HS-27A (cell line): Measurements from ENCODE around the gene SNX17.

Experiments used
- DNase-seq: peaks from one replicate; pipeline ENCODE4 v3.0.0-alpha.2; 2012; ENCODE audit warnings: low read depth, missing footprints

SNX17 gene

GRCh38 chr2:27369471-27370025, 868 bp upstream of the SNX17 start:
- DNase-seq = no peak

DNA sequence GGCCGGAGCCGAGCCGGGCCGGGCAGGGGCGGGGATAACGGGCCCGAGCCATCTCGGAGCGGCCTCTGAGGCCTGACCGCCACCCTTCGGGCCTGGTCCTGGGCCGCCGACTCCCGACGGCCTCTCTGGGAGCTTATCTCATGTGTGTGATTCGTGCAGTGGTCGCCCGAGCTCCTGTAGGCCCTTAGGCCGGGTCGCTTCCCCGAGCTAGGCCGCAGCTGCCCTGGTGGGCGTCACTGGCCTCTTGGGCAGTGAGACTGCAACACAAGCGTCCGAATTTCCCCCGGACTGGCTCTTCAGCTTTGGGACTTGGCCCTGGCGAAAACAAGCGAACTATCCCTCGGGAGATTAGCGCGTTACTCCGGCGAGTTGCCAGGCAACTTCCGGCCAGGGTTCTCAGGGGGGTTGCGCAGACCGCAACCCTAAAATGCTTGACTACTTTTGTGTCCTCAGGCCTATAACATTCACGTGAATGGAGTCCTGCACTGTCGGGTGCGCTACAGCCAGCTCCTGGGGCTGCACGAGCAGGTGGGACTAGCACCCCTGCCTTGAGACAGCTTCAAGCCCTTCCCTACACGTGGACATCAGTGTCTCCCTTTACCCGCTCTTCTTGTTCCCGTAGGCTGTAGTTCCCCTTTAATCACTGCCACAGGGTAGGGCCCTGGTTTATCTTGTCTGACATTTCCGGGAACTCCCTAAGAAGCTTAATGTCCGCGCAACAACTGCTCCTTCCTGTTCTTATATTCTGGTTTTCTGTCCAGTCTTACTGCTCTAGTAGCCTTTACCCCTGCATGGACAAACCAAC, 602 bp downstream of the SNX17 start:
- DNase-seq = no peak

- no peak for DNase-seq
Observed at GRCh38 chr2:27372937-27373336, 2.5 kb downstream of the SNX17 start.

GRCh38 chr2:27373567-27373966, 3.2 kb downstream of the SNX17 start:
- no peak for DNase-seq

GRCh38 chr2:27375513-27376099, 5.2 kb downstream of the SNX17 start:
- DNase-seq = no peak

DNA sequence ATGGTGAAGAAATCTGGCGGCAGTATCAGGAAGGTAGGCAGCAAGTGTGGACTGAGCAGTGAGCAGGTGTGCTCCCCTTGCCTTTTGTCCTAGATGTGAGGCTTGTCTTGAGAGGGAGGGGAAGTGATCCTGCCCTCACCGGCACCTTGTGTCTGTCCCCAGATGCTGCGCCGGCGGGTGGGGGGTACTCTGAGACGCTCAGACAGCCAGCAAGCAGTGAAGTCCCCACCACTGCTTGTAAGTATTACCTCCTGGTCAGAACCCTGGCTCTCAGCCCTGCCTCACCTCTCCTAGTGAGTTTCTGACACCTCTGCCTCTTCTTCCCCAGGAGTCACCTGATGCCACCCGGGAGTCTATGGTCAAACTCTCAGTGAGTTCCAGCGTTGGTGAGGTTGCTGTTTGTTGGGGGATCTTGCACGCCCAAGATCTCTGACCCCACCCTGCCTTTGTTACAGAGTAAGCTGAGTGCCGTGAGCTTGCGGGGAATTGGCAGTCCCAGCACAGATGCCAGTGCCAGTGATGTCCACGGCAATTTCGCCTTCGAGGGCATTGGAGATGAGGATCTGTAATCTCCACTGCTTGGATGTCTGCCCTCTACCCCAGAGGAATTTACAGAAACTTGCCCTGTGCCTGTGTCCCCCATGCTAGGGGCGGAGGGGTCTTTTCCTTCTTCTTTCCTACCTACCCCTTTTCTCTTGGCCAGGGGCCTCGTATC, 5.9 kb downstream of the SNX17 start:
- DNase-seq = no peak

DNA sequence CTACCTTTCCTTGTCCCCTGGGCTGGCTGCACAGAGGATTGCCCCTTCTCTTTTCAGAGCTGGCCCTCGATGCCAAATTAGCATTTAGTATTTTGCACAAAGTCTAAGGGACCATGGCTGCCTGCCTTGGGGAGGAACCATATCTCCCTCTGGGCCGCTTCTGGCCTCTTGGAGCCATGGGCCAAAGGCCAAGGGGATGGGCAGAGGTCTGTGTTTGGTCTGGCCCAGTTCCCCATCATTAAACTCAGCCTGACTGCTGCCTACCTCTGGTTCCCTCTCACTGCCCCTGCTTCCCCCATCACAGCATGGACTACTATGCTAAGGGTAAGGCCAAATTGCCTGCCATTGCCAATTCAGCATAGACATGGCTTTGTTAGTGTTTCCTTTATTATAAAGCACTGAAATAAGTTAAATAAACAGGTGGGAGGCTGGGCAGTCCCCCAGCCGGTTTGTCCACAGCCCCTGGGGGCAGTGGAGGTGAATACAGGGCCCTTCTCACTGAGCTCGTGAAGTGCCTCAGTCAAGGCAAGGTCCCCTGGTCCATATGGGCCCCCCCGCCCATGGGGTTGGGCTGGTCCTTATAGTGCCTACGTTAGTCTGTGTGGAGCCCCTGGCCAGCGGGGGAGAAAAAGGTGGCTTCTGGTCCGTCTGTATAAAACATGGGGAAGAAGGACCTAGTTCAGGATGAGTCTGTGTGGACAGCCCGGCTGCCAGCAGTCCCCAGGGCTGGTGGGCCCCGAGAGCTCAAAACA, 6.6 kb downstream of the SNX17 start:
- DNase-seq = no peak

- DNase-seq = no peak
Observed at GRCh38 chr2:27377618-27378095, 7.2 kb downstream of the SNX17 start.

DNA sequence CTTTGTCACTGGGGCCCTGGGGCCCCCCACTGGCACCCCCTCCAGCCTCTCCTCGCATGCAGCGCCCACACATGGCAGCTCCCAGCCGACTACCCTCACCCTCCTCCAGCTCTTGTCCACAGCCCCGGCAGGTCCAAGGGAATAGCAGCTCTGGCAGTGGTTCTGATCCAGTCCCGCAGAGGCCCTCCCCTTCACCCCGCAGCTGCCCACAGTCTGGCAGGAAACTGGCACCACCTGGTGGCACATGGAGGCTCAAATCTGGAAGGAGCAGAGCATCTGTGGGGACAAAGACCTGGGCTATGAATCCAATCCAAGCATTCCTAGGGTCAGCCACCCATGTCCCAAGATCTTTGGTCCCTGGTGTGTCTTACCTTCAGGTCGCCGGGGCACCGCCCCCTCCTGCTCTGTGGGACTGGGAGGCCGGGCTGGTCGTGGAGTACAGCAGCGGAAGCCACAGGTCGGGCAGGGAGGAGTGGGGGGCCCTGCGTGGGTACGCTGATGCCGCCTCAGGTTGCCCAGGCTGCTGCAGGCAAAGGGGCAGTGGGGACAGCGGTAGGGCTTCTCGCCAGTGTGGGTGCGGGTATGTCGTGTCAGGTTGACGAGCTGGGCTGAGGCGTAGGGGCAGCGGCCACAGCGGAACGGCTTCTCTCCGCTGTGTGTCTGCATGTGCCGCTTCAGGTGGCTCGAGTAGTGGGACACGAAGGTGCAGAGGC, 7.8 kb downstream of the SNX17 start:
- DNase-seq = no peak

GRCh38 chr2:27378809-27379290, 8.4 kb downstream of the SNX17 start:
- DNase-seq = no peak

DNA sequence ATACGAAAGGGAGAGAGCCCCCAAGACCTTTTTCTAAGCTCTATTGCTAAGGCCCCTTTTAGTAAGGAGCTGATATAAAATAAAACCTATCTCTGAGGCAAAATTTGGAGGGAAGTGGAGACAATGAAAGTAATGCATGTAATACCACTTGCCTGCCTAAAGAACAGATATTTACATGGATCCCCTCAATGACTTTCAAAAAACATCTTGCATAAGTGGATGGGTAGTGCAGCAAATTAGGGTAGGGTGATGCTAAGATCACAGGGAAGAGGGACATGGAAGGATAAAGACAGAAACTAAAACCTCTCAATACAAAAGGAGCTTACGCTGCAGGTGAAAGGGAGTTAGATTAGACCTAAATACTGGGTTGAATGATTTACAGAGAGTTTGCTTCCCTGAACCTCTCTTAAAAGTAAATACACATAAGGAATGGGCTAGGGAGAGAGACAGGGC, 9.0 kb downstream of the SNX17 start:
- no peak for DNase-seq

DNA sequence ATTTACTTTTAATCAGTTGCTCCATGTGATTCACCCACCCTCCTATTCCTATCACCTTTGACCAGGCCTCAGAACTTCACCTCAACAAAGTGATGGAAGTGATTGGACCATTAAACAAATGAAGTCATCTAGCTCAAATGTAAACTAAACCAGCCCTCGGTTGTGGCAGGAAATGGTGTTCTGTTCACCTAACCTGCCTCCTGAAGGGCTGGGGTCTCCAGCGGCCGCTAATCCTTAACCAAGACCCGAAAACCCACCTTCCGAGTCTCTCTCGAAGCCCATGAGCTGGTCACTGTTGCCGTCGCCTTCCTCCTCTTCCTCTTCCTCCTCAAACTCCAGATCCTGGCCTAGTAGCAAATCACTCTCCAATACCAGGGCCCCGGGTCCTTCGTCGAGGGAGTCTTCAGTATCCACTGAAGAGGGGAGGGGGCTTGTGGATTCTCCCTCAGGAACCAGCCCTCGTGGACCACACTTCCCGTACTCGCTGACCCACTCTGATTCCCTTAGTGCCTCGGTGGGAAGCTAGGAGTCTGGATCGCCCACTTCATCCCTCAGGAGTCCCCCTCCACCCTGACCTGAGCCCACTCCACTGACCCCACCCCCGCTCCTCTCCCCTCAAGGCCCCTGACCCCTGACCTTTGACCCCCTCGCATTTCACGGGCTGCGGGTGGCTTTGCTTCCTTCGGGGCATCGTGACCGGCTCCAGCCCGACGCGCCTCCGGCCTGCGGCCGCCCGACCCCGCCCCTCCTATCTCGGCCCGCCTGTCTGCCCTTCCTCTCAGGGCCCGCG, 9.6 kb downstream of the SNX17 start:
- no peak for DNase-seq

GRCh38 chr2:27380626-27381545, 10.5 kb downstream of the SNX17 start, which contains the start of gene ZNF513:
TSS of gene ZNF513 (minus strand) at chr2:27380734. CDS start at chr2:27380526, 208 bp downstream.
- no peak for DNase-seq

GRCh38 chr2:27381577-27382181, 11.3 kb downstream of the SNX17 start:
- DNase-seq = no peak

DNA sequence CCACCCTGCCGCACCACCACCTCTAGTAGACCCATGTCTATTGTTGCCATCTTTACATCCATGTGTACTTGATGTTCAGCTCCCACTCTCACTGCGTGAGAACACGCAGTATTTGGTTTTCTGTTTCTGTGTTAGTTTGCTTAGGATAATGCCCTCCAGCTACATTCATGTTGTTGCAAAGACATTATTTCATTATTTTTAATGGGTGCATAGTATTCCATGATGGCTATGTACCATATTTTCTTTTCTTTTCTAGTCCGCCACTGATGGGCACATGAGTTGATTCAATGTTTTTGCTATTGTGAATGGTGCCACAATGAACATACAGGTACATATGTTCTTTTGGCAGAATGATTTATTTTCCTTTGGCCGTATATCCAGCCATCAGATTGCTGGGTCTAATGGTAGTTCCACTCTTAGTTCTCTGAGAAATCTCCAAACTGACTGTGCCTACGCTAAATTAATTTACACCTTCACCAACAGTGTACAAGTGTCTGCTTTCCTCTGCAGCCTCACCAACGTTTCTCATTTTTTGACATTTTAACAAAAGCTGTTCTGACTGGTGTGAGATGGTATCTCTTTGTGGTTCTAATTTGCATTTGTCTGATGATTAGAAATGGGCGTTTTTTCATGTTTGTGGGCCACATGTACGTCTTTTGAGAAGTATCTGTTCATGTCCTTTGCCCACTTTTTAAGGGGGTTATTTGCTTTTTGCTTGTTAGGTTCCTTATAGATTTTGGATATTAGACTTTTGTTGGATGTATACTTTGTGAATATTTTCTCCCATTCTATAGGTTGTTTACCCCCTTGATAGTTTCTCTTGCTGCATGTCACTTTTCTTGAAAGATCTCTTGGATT, 20.6 kb downstream of the SNX17 start:
- DNase-seq = no peak

GRCh38 chr2:27393225-27393624, 22.8 kb downstream of the SNX17 start:
- no peak for DNase-seq

DNA sequence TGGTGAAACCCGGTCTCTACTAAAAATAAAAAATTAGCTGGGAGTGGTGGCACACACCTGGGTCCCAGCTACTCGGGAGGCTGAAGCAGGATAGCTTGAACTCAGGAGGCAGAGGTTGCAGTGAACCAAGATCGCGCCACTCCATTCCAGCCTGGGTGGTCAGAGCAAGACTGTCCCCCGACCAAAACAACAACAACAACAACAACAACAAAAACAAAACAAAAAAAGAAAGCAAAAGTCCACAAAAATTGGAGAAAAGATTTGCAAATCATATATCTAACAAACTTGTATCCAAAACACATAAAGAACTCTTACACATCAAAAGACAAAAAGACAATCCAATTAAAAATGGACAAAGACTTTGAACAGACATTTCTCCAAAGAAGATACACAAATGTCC, 28.5 kb downstream of the SNX17 start:
- DNase-seq = no peak
